Fibroblast of skin of back (primary cell): ENCODE results near the gene CDKL5. TPM values are rescaled to one million over a fixed set of nuclear protein-coding genes. Genes with fewer than 3 reads are reported as not detected.
"Not testable (repeated sequence)": the region's sequence is repeated elsewhere in the genome, so short reads cannot be mapped to it uniquely, and the experiment has no call there.

ENCODE experiments used
- DNase-seq: peaks from one replicate; pipeline ENCODE4 v3.0.0-alpha.2; 2013
- polyA plus RNA-seq, 2 experiments: library from polyadenylated mRNA; unstranded; fragments of 120-200 nt; gene quantifications; one replicate each; pipeline ENCODE4 v1.2.1, GENCODE V29; 2013; ENCODE audit not compliant: insufficient read length in 2 of 2

The CDKL5 gene
- 8.1 TPM for polyA plus RNA-seq (2013, experiment 1 of 2; ENCODE audit: insufficient read length)
- polyA plus RNA-seq (2013, experiment 2 of 2; ENCODE audit: insufficient read length): 10.1 TPM

GRCh38 chrX:18425199-18426003 lies at the start of gene CDKL5:
CDKL5 (plus strand) TSS chrX:18425608; CDS start chrX:18507097, 81,489 bp downstream.
- peak; percentile 95 for DNase-seq

GRCh38 chrX:18377796-18378195 lies 47.6 kb upstream of the CDKL5 start:
- DNase-seq: peak; percentile 18

GRCh38 chrX:18389966-18390365 lies 35.4 kb upstream of the CDKL5 start:
- no peak for DNase-seq

- DNase-seq: peak; percentile 34
These were observed 34.4 kb upstream of the CDKL5 start for GRCh38 chrX:18390941-18391538.

- no peak for DNase-seq
These were observed 30.9 kb upstream of the CDKL5 start for GRCh38 chrX:18394477-18394876.

- DNase-seq: no peak
These were observed 23.6 kb upstream of the CDKL5 start for GRCh38 chrX:18401848-18402213.

GRCh38 chrX:18406531-18407266 lies 18.7 kb upstream of the CDKL5 start:
- DNase-seq: peak; percentile 75

GRCh38 chrX:18410038-18410437 lies 15.4 kb upstream of the CDKL5 start:
- DNase-seq: peak; percentile 38

- peak; percentile 50 for DNase-seq
These were observed 10.0 kb upstream of the CDKL5 start for GRCh38 chrX:18415386-18415785.

- DNase-seq: peak; percentile 94
These were observed 3.1 kb upstream of the CDKL5 start for GRCh38 chrX:18422325-18422724.

GRCh38 chrX:18422886-18423285 lies 2.5 kb upstream of the CDKL5 start:
- DNase-seq: no peak

- peak; percentile 50 for DNase-seq
These were observed 768 bp upstream of the CDKL5 start for GRCh38 chrX:18424482-18425198.

GRCh38 chrX:18426004-18426320 lies 554 bp downstream of the CDKL5 start:
- no peak for DNase-seq

GRCh38 chrX:18428006-18428405 lies 2.6 kb downstream of the CDKL5 start:
- DNase-seq: no peak

- not testable (repeated sequence) for DNase-seq
These were observed 7.9 kb downstream of the CDKL5 start for GRCh38 chrX:18433288-18433687.

GRCh38 chrX:18434896-18435295 lies 9.5 kb downstream of the CDKL5 start:
- DNase-seq: no peak

GRCh38 chrX:18436017-18436416 lies 10.6 kb downstream of the CDKL5 start:
- no peak for DNase-seq

GRCh38 chrX:18440835-18441234 lies 15.4 kb downstream of the CDKL5 start:
- DNase-seq: no peak

- no peak for DNase-seq
These were observed 16.5 kb downstream of the CDKL5 start for GRCh38 chrX:18441780-18442367.

GRCh38 chrX:18448416-18448815 lies 23.0 kb downstream of the CDKL5 start:
- peak; percentile 37 for DNase-seq

GRCh38 chrX:18449236-18449635 lies 23.8 kb downstream of the CDKL5 start:
- DNase-seq: peak; percentile 9

GRCh38 chrX:18455384-18455783 lies 30.0 kb downstream of the CDKL5 start:
- no peak for DNase-seq
